ENCODE data around the gene ENPP1. TPM values are rescaled to one million over a fixed set of nuclear protein-coding genes. Genes with fewer than 3 reads are reported as not detected.

The ENPP1 gene
- total RNA-seq, 2 donors from 2014 or later: 17.8 to 18.9 TPM

- H3K27me3 ChIP-seq (replicated peaks; ENCODE audit: insufficient read depth): no peaks in the 10 kb centered on the region
Observed at GRCh38 chr6:131773284-131773950, 34.4 kb upstream of the ENPP1 start.

DNA sequence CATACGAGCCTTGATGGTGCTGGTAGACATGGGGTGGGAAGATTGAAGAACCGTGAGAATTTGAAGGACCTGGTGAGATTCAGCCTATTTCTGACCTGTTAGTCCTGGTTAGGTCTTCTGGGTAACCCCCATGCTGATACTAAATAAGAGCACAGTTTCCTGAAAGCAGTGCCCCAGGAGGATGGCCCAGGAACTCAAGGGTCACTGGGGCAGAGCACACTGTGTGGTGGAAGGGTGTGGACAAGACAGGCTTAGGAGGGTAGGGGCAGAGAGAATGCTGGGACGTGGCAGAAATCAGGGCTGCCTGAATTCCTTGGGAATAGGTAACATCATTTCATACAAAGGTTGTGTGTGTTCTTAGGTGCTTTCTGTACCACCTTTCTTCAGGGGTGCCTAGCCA lies 31.9 kb upstream of the ENPP1 start:
- 98% methylated on average over 3 of the region's 3 CpGs for WGBS
- DNase-seq (ENCODE audit: low spot score): no peak
- no peaks in the 10 kb centered on the region for H3K27me3 ChIP-seq (replicated peaks; ENCODE audit: insufficient read depth)
- no peaks in the 10 kb centered on the region for H3K36me3 ChIP-seq
- intact Hi-C loops (cut with DNase I): no loop called here
- H3K4me3 ChIP-seq: no peak overlapping the region
- H3K9me3 ChIP-seq: no peaks in the 10 kb centered on the region
- H3K27ac ChIP-seq: no peak overlapping the region
- no peaks in the 10 kb centered on the region for H3K4me1 ChIP-seq (replicated peaks)
- TF ChIP-seq, protein P1, sequence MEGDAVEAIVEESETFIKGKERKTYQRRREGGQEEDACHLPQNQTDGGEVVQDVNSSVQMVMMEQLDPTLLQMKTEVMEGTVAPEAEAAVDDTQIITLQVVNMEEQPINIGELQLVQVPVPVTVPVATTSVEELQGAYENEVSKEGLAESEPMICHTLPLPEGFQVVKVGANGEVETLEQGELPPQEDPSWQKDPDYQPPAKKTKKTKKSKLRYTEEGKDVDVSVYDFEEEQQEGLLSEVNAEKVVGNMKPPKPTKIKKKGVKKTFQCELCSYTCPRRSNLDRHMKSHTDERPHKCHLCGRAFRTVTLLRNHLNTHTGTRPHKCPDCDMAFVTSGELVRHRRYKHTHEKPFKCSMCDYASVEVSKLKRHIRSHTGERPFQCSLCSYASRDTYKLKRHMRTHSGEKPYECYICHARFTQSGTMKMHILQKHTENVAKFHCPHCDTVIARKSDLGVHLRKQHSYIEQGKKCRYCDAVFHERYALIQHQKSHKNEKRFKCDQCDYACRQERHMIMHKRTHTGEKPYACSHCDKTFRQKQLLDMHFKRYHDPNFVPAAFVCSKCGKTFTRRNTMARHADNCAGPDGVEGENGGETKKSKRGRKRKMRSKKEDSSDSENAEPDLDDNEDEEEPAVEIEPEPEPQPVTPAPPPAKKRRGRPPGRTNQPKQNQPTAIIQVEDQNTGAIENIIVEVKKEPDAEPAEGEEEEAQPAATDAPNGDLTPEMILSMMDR (IDR thresholded peaks at IDR 0.05): no peak
- TF ChIP-seq POLR2A (IDR thresholded peaks at IDR 0.05): no peak
- TF ChIP-seq POLR2AphosphoS5 (IDR thresholded peaks at IDR 0.05): no peak

More at GRCh38 chr6:131773284-131773950, 34.4 kb upstream of the ENPP1 start:
- Histone ChIP-seq H3K9me3 (no peaks in the 10 kb centered on the region), H3K27ac (no peak overlapping the region), H3K36me3 (no peaks in the 10 kb centered on the region), H3K4me3 (no peak overlapping the region), H3K4me1 (replicated peaks) (no peaks in the 10 kb centered on the region)
- intact Hi-C loops (cut with DNase I): no loop called here
- TF ChIP-seq POLR2AphosphoS5 (IDR thresholded peaks at IDR 0.05): no peak
- TF ChIP-seq, protein P1 (IDR thresholded peaks at IDR 0.05): no peak
- no peak for TF ChIP-seq POLR2A (IDR thresholded peaks at IDR 0.05)
- WGBS: 76% methylated on average over 4 of the region's 4 CpGs
- DNase-seq (ENCODE audit: low spot score): no peak

DNA sequence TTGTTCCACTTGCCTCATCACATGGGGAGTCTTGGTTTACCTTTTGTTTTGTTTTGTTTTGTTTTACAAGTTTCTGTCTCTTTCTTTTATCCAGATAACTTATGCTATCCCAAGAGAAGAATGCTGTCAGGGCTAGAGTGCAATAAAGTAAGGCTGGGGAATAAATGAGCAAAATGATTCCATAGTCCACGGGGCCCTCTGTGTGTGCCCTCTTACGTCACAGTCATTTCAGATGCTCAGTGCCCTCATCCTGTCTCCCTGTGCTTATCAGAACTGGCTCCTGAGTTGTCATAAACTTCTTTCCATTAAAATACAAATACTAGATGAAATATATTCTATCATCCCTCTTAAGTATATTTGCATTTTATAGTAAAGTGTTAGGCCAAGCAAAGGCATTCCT lies 30.8 kb upstream of the ENPP1 start:
- H3K4me1 ChIP-seq (replicated peaks): no peaks in the 10 kb centered on the region
- WGBS: 83% methylated on average over 2 of the region's 2 CpGs
- TF ChIP-seq, protein P1 (IDR thresholded peaks at IDR 0.05): no peak
- TF ChIP-seq POLR2A (IDR thresholded peaks at IDR 0.05) (no peak), POLR2AphosphoS5 (IDR thresholded peaks at IDR 0.05) (no peak)
- no peaks in the 10 kb centered on the region for H3K9me3 ChIP-seq
- no peaks in the 10 kb centered on the region for H3K36me3 ChIP-seq
- no peaks in the 10 kb centered on the region for H3K27me3 ChIP-seq (replicated peaks; ENCODE audit: insufficient read depth)
- H3K27ac ChIP-seq: no peak overlapping the region
- intact Hi-C loops (cut with DNase I): no loop called here
- no peak for DNase-seq (ENCODE audit: low spot score)
- no peak overlapping the region for H3K4me3 ChIP-seq

GRCh38 chr6:131778169-131778568 lies 29.7 kb upstream of the ENPP1 start:
- intact Hi-C loops (cut with DNase I): no loop called here
- no peak for DNase-seq (ENCODE audit: low spot score)
- Histone ChIP-seq H3K9me3 (no peaks in the 10 kb centered on the region), H3K36me3 (no peaks in the 10 kb centered on the region), H3K4me3 (no peak overlapping the region), H3K27me3 (replicated peaks; ENCODE audit: insufficient read depth) (no peaks in the 10 kb centered on the region), H3K4me1 (replicated peaks) (no peaks in the 10 kb centered on the region), H3K27ac (no peak overlapping the region)
- no peak for TF ChIP-seq POLR2A (IDR thresholded peaks at IDR 0.05)
- TF ChIP-seq POLR2AphosphoS5 (IDR thresholded peaks at IDR 0.05): no peak
- TF ChIP-seq, protein P1 (IDR thresholded peaks at IDR 0.05): no peak
- 63% methylated on average over 1 of the region's 1 CpG for WGBS

GRCh38 chr6:131779304-131779703 lies 28.5 kb upstream of the ENPP1 start:
- H3K4me1 ChIP-seq (replicated peaks): no peaks in the 10 kb centered on the region
- H3K36me3 ChIP-seq: no peaks in the 10 kb centered on the region
- intact Hi-C loops (cut with DNase I): no loop called here
- WGBS: 46% methylated on average over 2 of the region's 2 CpGs
- TF ChIP-seq, protein P1 (IDR thresholded peaks at IDR 0.05): no peak
- TF ChIP-seq POLR2A (IDR thresholded peaks at IDR 0.05) (no peak), POLR2AphosphoS5 (IDR thresholded peaks at IDR 0.05) (no peak)
- H3K9me3 ChIP-seq: no peaks in the 10 kb centered on the region
- H3K27me3 ChIP-seq (replicated peaks; ENCODE audit: insufficient read depth): no peaks in the 10 kb centered on the region
- no peak for DNase-seq (ENCODE audit: low spot score)
- no peak overlapping the region for H3K27ac ChIP-seq
- H3K4me3 ChIP-seq: no peak overlapping the region
